NCI-H460 (cell line): Measurements from ENCODE around the gene ZNF598. TPM values are rescaled to one million over a fixed set of nuclear protein-coding genes. Genes with fewer than 3 reads are reported as not detected.

Experiments used
- DNase-seq: peaks from one replicate; pipeline ENCODE4 v3.0.0-alpha.2; 2016; ENCODE audit warnings: low read depth; ENCODE audit errors: extremely low read depth
- total RNA-seq: library from RNA; depleted of rRNA; stranded (reverse); fragments of >200 nt; shearing (Covaris generic); gene quantifications from 2 replicates; pipeline ENCODE4 v1.2.3, GENCODE V29; 2014

ZNF598 gene
- total RNA-seq, 1 experiment from 2014 or later: 37.1 TPM

- no peak for DNase-seq
These were observed 16.8 kb downstream of the ZNF598 start for GRCh38 chr16:1992704-1993317.

GRCh38 chr16:1991948-1992703, 17.5 kb downstream of the ZNF598 start:
- peak; percentile 89 for DNase-seq

- DNase-seq: no peak
These were observed 18.1 kb downstream of the ZNF598 start for GRCh38 chr16:1991588-1991947.

- no peak for DNase-seq
These were observed 18.5 kb downstream of the ZNF598 start for GRCh38 chr16:1991135-1991551.

- no peak for DNase-seq
These were observed 19.1 kb downstream of the ZNF598 start for GRCh38 chr16:1990351-1991134.

GRCh38 chr16:1990101-1990350, 19.6 kb downstream of the ZNF598 start:
- DNase-seq: no peak

GRCh38 chr16:1989209-1990100, 20.2 kb downstream of the ZNF598 start, which contains the start of gene SYNGR3:
Gene SYNGR3 (plus strand): TSS chr16:1989970. CDS start chr16:1990103, 133 bp downstream.
- no peak for DNase-seq

- no peak for DNase-seq
These were observed 22.4 kb downstream of the ZNF598 start for GRCh38 chr16:1987198-1987597.

GRCh38 chr16:1985466-1986150, 24.0 kb downstream of the ZNF598 start:
- no peak for DNase-seq

- DNase-seq: no peak
These were observed 25.0 kb downstream of the ZNF598 start for GRCh38 chr16:1984347-1985225.

GRCh38 chr16:1983544-1984346, 25.9 kb downstream of the ZNF598 start, which contains the start of gene GFER:
Gene GFER (plus strand): TSS chr16:1984193. CDS start chr16:1984219, 26 bp downstream.
- DNase-seq: peak; percentile 91

GRCh38 chr16:1982991-1983543, 26.6 kb downstream of the ZNF598 start:
- no peak for DNase-seq

- DNase-seq: no peak
These were observed 27.6 kb downstream of the ZNF598 start for GRCh38 chr16:1982013-1982433.

- no peak for DNase-seq
These were observed 28.2 kb downstream of the ZNF598 start, which contains the start of gene NOXO1 for GRCh38 chr16:1981398-1981836. Gene NOXO1 (minus strand): TSS chr16:1981469. CDS start chr16:1981179, 290 bp downstream.

GRCh38 chr16:1980770-1981087, 28.9 kb downstream of the ZNF598 start:
- no peak for DNase-seq

GRCh38 chr16:1980030-1980769, 29.4 kb downstream of the ZNF598 start:
- DNase-seq: no peak
